Activated CD8-positive, alpha-beta memory T cell treated with anti-CD3 and anti-CD28 coated beads for 4 hours (primary cell): Measurements from ENCODE around the gene AGBL2.
"Not testable (repeated sequence)": the region's sequence is repeated elsewhere in the genome, so short reads cannot be mapped to it uniquely, and the experiment has no call there.

Experiments
- DNase-seq, 2 donors: peaks; one replicate each; pipeline ENCODE4 v3.0.0-alpha.2; 2020; ENCODE audit warnings: low read depth in 2 of 2

Gene AGBL2

GRCh38 chr11:47689480-47689879 lies 25.7 kb downstream of the AGBL2 start:
- DNase-seq: no peak

- no peak for DNase-seq
Observed at GRCh38 chr11:47688991-47689390, 26.2 kb downstream of the AGBL2 start.

- DNase-seq: no peak
Observed at GRCh38 chr11:47688111-47688510, 27.1 kb downstream of the AGBL2 start.

GRCh38 chr11:47686704-47687103 lies 28.5 kb downstream of the AGBL2 start:
- not testable (repeated sequence) for DNase-seq

- DNase-seq: no peak
Observed at GRCh38 chr11:47686151-47686550, 29.0 kb downstream of the AGBL2 start.

GRCh38 chr11:47675851-47676250 lies 39.3 kb downstream of the AGBL2 start:
- no peak for DNase-seq

- no peak for DNase-seq
Observed at GRCh38 chr11:47672283-47672730, 42.9 kb downstream of the AGBL2 start.

GRCh38 chr11:47669856-47670255 lies 45.3 kb downstream of the AGBL2 start:
- DNase-seq: no peak

GRCh38 chr11:47668665-47669064 lies 46.5 kb downstream of the AGBL2 start:
- no peak for DNase-seq

GRCh38 chr11:47667555-47667954 lies 47.6 kb downstream of the AGBL2 start:
- DNase-seq: no peak

GRCh38 chr11:47667135-47667534 lies 48.0 kb downstream of the AGBL2 start:
- DNase-seq: no peak

GRCh38 chr11:47664936-47665335 lies 50.2 kb downstream of the AGBL2 start:
- DNase-seq: not testable (repeated sequence)

GRCh38 chr11:47661245-47661644 lies 53.9 kb downstream of the AGBL2 start:
- no peak for DNase-seq

- DNase-seq: no peak
Observed at GRCh38 chr11:47659276-47659675, 55.9 kb downstream of the AGBL2 start.

- no peak for DNase-seq
Observed at GRCh38 chr11:47656260-47656885, 58.8 kb downstream of the AGBL2 start.

- no peak for DNase-seq
Observed at GRCh38 chr11:47651818-47652469, 63.2 kb downstream of the AGBL2 start.

- no peak for DNase-seq
Observed at GRCh38 chr11:47649276-47649675, 65.9 kb downstream of the AGBL2 start.

- DNase-seq: no peak
Observed at GRCh38 chr11:47646019-47646418, 69.2 kb downstream of the AGBL2 start.

GRCh38 chr11:47645500-47645899 lies 69.7 kb downstream of the AGBL2 start:
- DNase-seq: no peak

- peak; percentile 92 to 93 for DNase-seq
Observed at GRCh38 chr11:47642099-47642855, 72.9 kb downstream of the AGBL2 start, which contains the start of gene MTCH2. Gene MTCH2, minus strand, starts transcription at chr11:47642559. Its CDS starts 94 bp downstream, at chr11:47642465.

GRCh38 chr11:47641600-47642098 lies 73.5 kb downstream of the AGBL2 start:
- DNase-seq: no peak

GRCh38 chr11:47640506-47640905 lies 74.7 kb downstream of the AGBL2 start:
- not testable (repeated sequence) for DNase-seq
